ENCODE data around the gene FAM53A.
A peak's percentile ranks its signal among the peaks of the same experiment; 100 is the strongest.

Gene FAM53A

DNA sequence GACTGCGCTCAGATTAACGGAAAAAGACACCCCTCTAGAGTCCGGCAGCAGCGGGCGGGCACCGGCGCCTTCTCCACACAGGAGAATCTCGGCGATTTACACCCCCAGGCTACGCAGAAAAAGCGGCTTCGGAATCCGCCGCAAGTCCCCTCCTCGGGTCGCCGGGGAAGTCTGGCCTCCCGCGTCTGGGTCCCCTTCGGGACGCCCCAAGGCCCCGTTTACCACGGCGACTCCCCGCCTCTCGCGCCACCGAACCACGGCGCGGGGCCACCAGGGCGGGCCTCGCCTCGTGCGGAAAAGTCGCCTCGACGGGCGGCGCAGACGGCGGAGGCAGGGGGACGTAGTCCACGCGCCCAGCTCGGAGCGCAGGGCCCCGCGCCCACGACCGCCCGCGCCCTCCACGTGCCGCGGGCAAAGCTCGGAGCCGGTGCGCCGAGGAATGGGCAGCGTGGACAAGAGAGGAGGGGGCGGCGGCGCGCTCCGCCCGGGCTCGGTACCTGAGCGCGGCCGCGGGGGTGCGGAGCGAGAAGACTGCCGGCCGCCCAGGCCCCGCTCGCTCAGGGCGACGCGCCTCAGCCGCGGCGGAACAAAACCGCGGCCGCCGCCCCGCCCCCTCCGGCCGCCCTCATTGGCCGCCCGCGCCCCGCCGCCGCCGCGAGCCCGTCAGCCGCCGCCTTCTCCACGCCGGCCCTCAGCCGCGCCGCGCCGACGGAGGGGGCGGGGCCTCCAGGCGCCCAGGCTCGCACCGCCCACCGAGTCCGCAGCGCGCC, at the start of gene FAM53A:
TSS of gene FAM53A (minus strand) at position 578 of the 770 bp plus-strand sequence. CDS start 15,572 bp downstream, outside the sequence.
- DNase-seq, result peak; percentile 82

GRCh38 chr4:1732911-1733310, 48.8 kb upstream of the FAM53A start:
- no peak for DNase-seq

GRCh38 chr4:1731180-1731579, 47.1 kb upstream of the FAM53A start:
- DNase-seq, result no peak

GRCh38 chr4:1730532-1731135, 46.5 kb upstream of the FAM53A start:
- DNase-seq, result no peak

GRCh38 chr4:1728061-1728980, 44.2 kb upstream of the FAM53A start:
- no peak for DNase-seq

GRCh38 chr4:1727117-1728031, 43.3 kb upstream of the FAM53A start:
- DNase-seq, result no peak

- peak; percentile 89 for DNase-seq
These were observed 42.2 kb upstream of the FAM53A start for GRCh38 chr4:1726146-1726934.

GRCh38 chr4:1725521-1725920, 41.4 kb upstream of the FAM53A start:
- no peak for DNase-seq

DNA sequence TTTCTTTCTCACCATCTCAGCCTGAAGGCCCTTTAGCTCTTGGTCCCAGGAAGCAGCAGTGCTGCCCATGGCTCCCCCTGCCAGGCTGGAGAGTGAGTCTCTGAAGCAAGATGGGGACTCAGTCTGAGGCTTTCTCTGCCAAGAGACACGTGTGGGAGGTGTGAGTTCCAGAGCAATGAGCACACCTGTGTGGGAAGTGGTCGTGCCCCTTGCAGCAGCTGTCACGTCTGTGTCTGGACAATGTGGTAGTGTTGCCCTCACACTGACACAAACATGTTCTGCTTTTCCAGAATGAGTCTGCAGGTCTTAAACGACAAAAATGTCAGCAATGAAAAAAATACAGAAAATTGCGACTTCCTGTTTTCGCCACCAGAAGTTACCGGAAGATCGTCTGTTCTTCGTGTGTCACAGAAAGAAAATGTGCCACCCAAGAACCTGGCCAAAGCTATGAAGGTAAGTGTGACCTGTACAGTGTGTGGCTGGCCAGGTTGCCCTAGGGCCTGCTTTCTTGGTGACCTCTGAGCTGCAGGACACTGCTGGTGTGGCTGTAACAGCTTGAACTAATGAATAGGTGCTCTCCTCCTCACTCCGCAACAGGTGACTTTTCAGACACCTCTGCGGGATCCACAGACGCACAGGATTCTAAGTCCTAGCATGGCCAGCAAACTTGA, 39.2 kb upstream of the FAM53A start:
- DNase-seq, result no peak

DNA sequence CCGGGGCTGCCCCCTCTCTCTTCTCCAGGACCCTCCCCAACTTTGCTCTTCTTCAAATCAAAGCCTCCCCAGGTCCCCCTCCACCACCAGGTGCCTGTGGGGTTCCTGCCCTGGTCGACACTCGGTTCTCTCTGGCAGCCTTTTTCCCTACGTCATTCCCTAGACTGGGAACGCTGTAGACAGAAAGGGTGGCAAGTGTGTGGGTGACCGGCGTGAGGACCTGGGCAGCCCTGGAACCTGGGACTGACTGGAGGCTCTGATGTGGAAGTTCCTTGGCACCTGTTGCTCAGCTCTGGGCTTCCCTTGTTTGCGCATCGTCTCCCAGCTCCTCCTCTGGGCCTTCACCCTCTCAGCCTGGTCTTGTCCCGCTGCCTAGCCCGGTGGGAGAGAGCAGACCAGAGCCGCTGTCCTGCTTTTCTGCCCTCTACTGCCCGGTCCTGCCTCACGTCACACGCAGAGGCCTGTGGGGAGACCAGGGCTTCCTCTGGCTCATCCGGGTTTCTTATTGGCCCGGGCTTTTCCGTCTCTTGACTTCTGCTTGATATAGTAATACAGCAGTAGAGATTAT, 38.5 kb upstream of the FAM53A start:
- no peak for DNase-seq

DNA sequence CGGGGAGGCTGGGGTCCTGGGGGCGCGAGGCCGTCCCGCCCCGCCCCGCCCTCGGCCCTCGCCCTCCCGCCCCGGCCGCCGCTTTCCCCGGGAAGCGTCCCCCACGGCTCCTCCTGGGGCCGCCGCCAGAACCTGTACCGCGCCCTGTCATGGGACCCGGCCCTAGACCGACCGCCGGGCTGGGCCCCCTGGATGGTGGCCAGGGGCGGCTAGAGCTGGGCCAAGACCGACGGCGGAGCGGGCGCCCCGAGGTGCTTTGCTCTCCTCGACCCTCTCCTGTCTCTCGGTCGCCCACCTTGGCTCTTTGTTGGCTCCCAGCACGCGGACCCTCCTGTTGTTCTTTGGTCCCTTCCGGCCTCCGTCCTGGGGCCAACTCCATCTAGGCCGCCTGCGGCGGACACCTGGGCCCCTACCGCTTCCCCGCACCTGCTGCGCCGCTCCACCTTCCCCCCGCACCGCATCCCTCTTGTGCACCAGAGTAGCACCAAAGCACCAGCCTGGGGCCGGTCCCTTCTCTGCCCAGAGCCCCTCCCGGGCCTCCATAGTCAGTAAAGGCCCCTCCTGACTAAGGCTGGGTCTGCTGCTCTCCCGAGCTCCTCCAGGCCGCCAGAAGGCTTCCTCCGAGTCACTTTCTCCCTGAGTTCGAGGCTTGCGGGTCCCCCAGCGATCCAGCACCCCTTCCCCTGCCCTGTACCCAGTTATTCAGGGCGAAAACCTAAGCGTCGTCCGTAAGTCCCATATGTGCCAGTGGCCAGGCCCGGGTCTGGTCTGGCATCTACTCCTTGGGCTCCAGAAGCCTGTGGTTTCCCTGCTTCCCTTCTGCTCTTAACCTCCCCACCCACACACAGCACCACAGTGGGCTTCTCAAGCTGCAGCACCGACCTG, 37.8 kb upstream of the FAM53A start:
- DNase-seq, result no peak

- peak; percentile 92 for DNase-seq
These were observed 37.0 kb upstream of the FAM53A start, which contains the start of the genes TACC3 and TMEM129 for GRCh38 chr4:1721003-1721665. TSS of gene TACC3 (plus strand) at chr4:1721521. CDS start at chr4:1723422, 1,901 bp downstream. TSS of gene TMEM129 (minus strand) at chr4:1721323. CDS start at chr4:1720837, 486 bp downstream.

DNA sequence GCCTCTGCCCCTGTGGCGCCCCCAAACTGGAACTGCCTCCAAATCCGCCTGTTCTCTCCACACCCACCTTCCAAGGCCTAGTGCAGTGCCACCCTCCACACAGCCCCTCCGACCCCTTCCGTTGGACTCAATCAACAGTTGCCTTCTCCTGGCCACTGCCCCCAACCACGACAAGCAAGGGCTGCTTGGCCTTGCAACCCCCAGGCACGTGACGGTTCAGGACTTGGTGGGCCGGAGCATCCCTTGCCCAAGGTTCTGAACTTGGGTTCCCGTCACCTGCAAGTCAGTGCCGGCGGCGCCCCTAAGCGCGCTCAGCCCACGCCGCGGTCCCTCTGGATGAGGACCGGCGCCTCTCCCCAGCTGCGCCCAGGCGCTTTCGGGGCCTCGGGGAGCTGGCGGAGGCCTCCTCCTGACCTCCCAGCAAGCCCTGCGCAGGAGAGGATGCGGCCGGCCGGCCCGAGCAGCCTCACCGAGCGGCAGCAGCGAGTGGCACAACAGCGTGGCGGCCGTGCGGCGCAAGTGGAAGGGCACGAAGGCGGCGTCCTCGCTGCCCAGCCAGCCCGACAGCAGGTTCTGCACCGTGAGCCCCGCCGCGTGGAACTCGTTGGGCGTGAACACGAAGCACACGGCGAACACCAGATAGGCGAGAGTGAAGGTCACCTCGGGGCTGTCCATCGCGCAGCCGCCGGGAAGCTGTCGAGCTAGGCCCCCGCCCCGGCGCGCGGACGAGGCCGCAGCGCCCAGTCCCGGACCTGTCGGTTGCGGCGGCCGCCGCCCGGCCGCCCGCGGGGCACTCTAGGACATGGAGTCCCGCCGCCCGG, 36.3 kb upstream of the FAM53A start:
- peak; percentile 45 for DNase-seq

- no peak for DNase-seq
These were observed 34.2 kb upstream of the FAM53A start for GRCh38 chr4:1718095-1718850.

DNA sequence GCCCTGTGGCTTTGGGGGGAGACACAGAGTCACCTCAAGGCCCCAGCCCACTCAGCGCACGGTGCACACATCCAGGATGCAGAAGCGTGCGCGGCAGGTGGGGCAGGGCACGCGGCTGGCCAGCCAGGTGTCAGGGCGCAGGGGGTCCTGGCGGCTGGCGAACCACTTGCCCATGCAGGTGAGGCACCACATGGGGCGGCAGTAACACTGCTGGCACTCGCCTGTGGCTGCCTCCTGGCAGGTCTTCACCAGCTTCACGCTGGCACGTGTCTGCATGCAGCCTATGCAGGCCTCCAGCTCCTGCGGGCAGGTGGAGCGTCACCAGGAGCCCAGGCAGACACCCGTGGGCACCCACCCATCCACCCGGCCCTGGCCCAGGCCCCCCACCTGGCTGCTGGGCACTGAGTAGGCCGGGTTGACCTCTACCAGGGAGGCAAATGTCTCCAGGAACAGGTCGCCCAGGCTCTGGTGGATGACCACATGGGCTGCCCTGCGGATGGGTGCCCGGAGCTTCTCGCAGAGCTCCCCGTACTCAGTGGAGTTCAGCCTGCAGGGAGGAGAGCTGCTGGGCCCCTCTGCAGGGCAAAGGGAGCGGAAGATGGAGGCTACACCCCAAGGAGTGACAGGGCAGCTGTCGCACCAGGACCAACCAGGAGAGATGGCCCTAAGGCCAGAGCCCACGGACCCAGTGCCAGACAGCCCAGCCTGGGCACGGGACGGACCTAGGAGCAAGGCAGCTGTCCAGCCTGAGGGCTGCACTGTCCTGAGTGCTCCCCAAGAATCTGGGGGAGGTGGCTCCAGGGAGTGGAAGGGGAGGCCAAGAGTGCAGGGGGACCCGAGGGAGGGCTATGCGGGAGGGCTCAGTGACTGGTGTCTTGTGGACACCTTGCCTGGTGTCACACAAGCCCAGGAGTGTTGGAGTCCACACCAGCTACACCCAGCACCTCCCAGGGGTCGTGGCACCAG, 33.3 kb upstream of the FAM53A start:
- DNase-seq, result no peak
